GF-D8 (cell line): ENCODE results near the gene ZNF638.

Experiments
- DNase-seq: peaks from one replicate; lab custom pipeline; 2025; lab: John Stamatoyannopoulos, UW

ZNF638 gene

GRCh38 chr2:71336802-71337201 lies 5.2 kb downstream of the ZNF638 start:
- DNase-seq: no peak

GRCh38 chr2:71337776-71338175 lies 6.2 kb downstream of the ZNF638 start:
- DNase-seq: no peak

GRCh38 chr2:71339685-71340084 lies 8.1 kb downstream of the ZNF638 start:
- DNase-seq: no peak

DNA sequence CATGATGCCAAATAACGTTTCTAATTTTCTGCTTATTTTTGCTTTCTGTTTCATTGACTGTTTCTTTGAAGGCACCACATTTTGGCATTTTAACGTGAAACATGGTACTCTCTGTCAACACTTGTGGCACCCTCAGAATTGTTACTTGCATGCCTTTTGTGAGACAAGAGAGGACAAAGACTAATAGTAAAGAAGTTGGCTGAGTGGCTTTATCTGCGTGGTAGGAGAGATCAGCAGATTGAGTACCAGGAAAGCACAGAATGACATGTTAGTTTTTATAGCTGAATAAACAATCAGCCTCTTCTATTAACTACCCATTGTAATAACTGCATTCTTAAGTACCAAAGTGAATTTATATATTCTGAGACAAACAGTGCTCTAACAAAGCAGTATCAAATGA lies 8.6 kb downstream of the ZNF638 start:
- DNase-seq: no peak

GRCh38 chr2:71341645-71342044 lies 10.1 kb downstream of the ZNF638 start:
- no peak for DNase-seq

- no peak for DNase-seq
Measured at GRCh38 chr2:71346065-71346464, 14.5 kb downstream of the ZNF638 start.

DNA sequence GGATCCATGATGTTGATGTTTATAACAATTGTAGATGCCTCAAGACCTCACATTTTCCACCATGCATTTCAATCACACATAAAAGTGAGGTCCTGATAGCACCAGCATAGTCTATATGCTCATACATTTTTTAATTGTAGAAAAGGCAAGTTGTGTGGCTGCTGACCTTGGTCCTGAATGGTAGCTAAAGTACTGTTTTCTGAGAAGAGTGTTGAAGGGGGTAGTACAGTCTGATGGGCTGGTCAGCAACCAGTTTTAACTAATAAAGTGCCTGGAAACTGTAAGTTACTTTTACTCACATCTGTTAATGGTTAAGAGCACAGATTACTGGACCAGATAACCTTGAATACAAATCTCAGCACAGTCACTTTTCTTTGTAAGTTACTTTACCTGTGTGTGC lies 15.9 kb downstream of the ZNF638 start:
- no peak for DNase-seq

DNA sequence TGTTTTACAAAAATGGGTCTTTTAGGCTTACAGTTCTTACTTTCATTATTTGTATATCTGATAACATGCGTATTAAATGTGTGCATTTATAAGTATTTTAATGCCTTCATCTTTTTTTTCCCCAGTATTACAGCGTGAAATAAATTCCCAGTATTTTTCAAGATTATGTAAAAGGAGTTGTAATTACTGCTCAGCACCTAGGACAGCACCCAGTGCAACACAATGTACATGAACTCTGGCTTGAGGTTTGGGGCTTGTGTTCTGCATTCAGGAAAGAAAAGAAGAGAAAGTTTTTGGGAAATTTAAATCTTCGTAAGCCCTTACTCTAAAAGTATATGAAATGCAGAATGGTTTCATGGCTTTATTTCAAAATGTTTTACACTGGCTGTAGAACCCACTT lies 16.7 kb downstream of the ZNF638 start:
- DNase-seq: no peak

DNA sequence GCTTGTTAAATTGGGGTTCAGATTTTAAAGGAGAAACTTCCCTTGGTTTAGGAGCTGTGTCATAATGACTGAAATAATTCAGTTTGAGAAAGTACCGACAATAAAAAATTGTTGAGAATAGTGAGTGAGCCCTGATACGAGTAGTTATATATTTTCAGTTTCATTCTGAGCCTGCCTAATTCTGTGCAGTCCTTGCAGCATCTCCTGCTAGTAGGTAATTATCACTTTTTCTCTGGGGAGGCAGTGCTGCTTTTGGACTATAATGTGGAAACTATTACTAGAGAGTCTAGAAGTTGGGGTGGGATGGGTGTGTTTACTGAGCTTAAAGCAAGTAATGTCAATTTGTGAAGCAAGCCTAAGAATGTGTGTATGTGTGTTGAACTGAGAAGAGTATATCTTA lies 21.7 kb downstream of the ZNF638 start:
- DNase-seq: no peak

GRCh38 chr2:71358931-71359671 lies 27.5 kb downstream of the ZNF638 start:
- no peak for DNase-seq

GRCh38 chr2:71360434-71360975 lies 28.9 kb downstream of the ZNF638 start:
- no peak for DNase-seq

DNA sequence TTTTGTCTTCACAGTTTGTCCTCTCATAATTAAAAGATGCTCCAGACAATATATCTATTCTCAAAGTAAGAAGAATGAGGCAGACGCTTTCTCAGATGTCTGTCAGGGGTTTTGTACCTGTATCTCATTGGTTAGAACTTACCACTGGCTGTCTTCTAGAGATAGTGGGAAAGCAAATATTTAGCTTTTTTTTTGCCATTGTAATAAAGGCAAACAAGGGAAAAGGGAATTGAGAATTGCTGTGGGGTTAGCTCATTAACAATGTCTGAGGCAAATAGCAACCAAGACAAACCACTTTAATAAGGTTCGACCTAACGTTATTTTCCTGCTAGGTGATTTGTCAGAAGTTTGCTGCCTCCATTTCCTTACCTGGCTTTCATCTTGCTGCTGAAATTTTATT lies 30.0 kb downstream of the ZNF638 start:
- no peak for DNase-seq

GRCh38 chr2:71362447-71362846 lies 30.9 kb downstream of the ZNF638 start:
- DNase-seq: no peak

DNA sequence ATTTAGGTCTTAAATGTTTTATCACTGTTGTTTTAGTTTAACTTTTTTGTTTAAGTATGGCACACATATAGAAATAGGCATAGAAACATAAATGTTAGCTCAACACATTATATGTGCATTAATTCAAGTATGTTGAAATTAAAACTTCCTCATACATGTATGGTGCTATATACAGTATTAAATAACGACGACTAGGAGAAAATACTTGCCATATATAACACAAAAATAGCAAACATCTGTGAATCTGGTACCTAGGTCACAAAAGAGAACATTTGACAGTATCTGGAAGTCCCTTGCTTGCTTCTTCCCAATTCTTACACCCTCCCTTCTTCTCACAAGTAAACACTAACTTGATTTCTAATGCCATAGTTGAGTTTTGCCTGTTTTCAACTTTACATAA lies 38.4 kb downstream of the ZNF638 start:
- no peak for DNase-seq

GRCh38 chr2:71372042-71372441 lies 40.5 kb downstream of the ZNF638 start:
- DNase-seq: no peak

DNA sequence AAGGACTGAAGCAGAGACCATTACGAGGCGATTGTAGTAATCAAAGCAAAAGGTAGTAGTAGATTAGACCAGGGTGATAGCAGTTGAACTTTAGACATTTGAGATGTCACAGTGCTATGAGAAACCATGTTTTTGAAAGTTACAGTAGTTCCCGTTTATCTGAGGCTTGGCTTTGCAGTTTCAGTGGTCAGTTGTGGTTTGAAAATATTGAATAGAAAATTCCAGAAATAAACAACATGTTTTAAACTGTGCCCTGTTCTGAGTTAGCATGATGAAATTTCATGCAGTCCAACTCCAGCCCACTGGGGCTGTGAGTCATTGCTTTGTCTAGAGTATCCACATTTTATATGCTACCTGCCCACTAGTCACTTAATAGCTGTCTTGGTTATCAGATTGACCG lies 47.5 kb downstream of the ZNF638 start:
- no peak for DNase-seq

DNA sequence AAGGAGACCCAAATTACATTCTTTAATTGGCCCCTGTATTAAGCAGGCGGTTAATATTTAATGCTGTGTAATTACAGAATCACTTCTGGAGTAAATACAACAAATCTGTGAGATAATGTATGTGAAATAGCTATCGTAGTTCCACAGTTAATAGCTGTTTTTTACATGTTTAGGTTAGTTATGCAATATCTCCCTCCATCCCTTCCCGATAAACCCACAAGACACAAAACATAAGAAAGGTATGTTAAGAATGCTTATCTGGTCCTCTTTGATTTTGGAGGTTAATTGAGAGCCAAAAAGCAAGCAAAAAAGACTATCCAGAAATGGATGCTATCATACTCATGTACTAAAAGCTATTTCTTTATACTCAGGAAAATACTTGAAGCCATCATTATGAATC lies 49.1 kb downstream of the ZNF638 start:
- DNase-seq: no peak

DNA sequence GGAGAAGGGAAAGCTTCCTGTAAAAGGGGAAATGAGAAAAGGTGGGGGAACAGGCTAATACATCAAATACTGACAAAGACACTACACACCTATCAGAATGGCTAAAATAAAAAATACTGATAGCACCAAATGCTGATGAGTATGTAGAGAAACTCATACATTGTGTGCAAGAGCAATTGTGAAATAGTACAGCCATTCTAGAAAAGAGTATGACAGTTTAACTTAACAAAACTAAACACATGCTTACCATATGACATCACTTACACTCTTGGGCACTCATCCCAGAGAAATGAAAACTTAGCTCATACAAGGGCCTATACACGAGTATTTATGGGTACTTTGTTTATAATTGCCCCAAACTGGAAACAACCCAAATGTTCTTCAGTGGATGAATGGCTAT lies 53.4 kb downstream of the ZNF638 start:
- DNase-seq: no peak

DNA sequence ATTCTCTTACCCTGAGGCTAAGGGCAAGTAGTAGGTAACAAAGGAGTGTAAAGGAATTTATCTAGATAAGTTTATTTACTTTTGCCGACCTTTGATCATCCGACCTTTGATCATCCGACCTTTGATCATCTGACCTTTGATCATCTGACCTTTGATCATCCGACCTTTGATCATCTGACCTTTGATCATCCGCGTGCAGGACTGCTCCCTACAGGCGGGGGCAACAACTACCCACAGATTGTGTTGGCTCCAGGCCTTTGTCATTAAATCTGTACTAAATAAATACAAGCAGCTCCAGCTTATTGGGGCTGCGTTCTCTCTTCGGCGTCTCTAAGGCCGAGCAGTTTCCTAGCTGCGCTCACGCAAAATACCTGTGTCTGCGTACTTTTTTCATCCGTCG lies 56.6 kb downstream of the ZNF638 start:
- no peak for DNase-seq

GRCh38 chr2:71389384-71390072 lies 57.9 kb downstream of the ZNF638 start:
- no peak for DNase-seq

DNA sequence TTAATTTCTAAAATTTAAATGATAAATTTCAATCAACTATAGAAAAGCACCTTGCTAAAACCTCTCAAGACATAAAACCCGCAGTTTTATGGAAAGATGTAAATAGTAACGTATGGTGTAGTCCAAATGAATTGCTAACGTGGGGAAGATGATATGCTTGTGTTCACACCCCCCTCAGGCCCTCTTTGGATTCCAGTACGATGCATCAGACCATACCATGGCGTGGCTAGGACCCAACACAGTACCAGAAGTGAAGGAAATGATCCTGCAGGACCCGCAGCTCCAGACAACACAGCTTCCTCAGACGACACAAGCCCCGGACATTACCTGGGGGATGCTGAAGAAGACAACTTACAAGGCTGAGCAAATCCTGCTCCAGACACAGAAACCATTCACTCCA lies 61.6 kb downstream of the ZNF638 start:
- no peak for DNase-seq

DNA sequence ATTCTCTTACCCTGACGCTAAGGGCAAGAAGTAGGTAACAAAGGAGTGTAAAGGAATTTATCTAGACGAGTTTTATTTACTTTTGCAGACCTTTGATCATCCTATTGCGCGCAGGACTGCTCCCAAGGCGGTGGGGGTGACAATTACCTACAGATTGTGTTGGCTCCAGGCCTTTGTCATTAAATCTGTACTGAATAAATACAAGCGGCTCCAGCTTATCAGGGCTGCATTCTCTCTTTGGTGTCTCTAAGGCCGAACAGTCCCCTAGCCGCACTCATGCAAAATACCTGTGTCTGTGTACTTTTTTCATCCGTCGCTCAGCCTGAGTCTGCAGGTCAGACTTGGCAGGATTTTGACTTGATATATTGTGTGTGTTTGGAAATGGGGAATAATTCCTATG lies 63.9 kb downstream of the ZNF638 start:
- DNase-seq: no peak

GRCh38 chr2:71402427-71402826 lies 70.8 kb downstream of the ZNF638 start:
- DNase-seq: no peak

DNA sequence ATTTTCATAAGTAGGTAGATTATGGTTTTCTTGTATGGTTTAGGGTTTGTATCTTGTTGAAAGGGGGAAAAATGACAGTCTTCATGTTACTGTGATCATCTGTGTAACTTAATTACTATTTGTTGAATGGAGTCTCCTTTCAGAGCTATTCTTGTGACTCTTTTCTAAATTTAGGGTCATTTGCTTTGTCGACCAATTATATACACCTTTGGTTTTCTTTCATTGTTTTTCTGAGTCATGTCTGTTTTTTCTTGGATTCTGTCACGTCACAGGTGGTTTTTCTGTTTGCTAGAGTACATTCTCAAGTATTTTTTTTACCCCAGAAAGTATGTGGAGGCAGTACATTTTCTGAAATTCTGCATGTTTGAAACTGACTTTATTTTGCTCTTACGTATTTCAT lies 78.0 kb downstream of the ZNF638 start:
- DNase-seq: no peak
